HG03060 (cell line): ENCODE measurements around the gene CHCHD6.

Source experiments
- ATAC-seq: cut with Tn5 transposase; IDR thresholded peaks from one replicate; pipeline ENCODE4 v1.9.1; 2021; ENCODE audit warnings: low read depth, moderate number of reproducible peaks; ENCODE audit not compliant: unreplicated experiment

The CHCHD6 gene

GRCh38 chr3:126984391-126985131 is 280.5 kb downstream of the CHCHD6 start:
- ATAC-seq, result no peak

GRCh38 chr3:126985132-126985985 is 281.3 kb downstream of the CHCHD6 start:
- no peak for ATAC-seq

GRCh38 chr3:126986001-126986400 is 282.0 kb downstream of the CHCHD6 start:
- no peak for ATAC-seq

GRCh38 chr3:126987129-126987528 is 283.1 kb downstream of the CHCHD6 start:
- no peak for ATAC-seq

- no peak for ATAC-seq
Observed at GRCh38 chr3:126987596-126987995, 283.6 kb downstream of the CHCHD6 start.

GRCh38 chr3:126988451-126989021 is 284.5 kb downstream of the CHCHD6 start:
- no peak for ATAC-seq

GRCh38 chr3:126989316-126990023 is 285.4 kb downstream of the CHCHD6 start:
- ATAC-seq, result no peak

- no peak for ATAC-seq
Observed at GRCh38 chr3:126990024-126990700, 286.1 kb downstream of the CHCHD6 start.

GRCh38 chr3:126990890-126991289 is 286.9 kb downstream of the CHCHD6 start:
- ATAC-seq, result no peak

- no peak for ATAC-seq
Observed at GRCh38 chr3:126991366-126992200, 287.5 kb downstream of the CHCHD6 start.

- no peak for ATAC-seq
Observed at GRCh38 chr3:126992216-126992615, 288.2 kb downstream of the CHCHD6 start.

GRCh38 chr3:126992776-126993175 is 288.7 kb downstream of the CHCHD6 start:
- no peak for ATAC-seq

GRCh38 chr3:126993436-126993835 is 289.4 kb downstream of the CHCHD6 start:
- no peak for ATAC-seq

- no peak for ATAC-seq
Observed at GRCh38 chr3:126994661-126995245, 290.7 kb downstream of the CHCHD6 start.

GRCh38 chr3:126995254-126995780 is 291.3 kb downstream of the CHCHD6 start:
- ATAC-seq, result no peak

- ATAC-seq, result no peak
Observed at GRCh38 chr3:126995926-126996512, 292.0 kb downstream of the CHCHD6 start.

- no peak for ATAC-seq
Observed at GRCh38 chr3:126996905-126997304, 292.9 kb downstream of the CHCHD6 start.

- ATAC-seq, result no peak
Observed at GRCh38 chr3:126997455-126998038, 293.5 kb downstream of the CHCHD6 start.
